Stimulated activated CD4-positive, alpha-beta T cell treated with anti-CD3 and anti-CD28 coated beads, Interleukin-12 subunit alpha, Interleukin-12 subunit beta, amount 100 ng/mL, for 24 hours (primary cell): ENCODE measurements around the gene TMEM39A.
A peak's percentile ranks its signal among the peaks of the same experiment; 100 is the strongest.

Source experiments
- DNase-seq, 2 experiments: peaks; one replicate each; pipeline ENCODE4 v3.0.0-alpha.2; 2020; ENCODE audit warnings: low read depth in 2 of 2

The TMEM39A gene, protein sequence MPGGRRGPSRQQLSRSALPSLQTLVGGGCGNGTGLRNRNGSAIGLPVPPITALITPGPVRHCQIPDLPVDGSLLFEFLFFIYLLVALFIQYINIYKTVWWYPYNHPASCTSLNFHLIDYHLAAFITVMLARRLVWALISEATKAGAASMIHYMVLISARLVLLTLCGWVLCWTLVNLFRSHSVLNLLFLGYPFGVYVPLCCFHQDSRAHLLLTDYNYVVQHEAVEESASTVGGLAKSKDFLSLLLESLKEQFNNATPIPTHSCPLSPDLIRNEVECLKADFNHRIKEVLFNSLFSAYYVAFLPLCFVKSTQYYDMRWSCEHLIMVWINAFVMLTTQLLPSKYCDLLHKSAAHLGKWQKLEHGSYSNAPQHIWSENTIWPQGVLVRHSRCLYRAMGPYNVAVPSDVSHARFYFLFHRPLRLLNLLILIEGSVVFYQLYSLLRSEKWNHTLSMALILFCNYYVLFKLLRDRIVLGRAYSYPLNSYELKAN

DNA sequence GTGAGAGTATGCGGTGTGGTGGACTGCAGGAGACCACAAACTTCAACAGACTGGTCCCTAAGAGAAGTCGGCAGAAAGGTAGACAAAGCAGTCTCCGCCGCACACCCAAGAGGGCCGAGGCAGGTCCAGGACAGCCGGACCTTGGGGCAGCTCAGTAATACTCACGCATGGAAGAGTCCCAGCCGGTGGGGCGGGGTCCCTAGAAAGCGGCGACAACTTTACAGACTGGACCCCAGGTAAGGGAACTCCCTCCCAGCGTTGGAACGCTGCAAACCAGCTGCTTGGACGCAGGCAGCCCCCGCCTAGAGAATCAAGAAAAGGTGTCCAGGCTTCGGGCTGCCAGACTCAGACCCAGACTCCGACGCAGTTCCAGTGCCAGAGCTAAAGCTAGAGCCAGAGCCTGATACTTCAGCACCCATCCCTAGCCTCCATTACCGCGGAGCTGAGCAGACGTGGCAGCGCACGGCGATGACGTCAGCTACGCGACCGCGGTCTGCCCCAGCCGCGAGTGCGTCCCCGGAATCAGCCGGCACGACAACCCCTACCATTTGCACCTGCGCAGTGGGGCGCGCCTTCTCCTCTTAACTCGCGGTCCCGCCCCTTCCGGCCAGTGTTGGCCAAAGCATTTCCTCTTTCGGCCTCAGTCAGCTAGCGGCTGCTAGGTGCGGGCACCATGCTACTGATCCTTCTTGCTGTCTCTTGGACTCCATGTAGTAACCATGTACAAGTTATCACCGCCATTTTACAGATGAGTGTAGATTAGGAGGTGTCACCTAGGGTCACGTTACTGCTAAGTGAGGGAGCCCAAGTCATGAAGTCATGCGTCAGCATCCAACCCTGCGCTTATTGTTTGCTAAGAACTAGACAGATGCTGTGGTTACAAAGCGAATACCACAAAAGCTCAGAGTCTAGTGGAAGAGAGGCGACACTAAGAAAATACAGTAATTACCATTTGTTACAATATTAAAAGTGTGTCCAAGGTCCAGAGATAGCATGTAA, at the start of gene TMEM39A:
Gene TMEM39A (minus strand): TSS at position 445 of the 999 bp plus-strand sequence. CDS start 1,541 bp downstream, outside the sequence.
- DNase-seq, result peak; percentile 98 to 99

DNA sequence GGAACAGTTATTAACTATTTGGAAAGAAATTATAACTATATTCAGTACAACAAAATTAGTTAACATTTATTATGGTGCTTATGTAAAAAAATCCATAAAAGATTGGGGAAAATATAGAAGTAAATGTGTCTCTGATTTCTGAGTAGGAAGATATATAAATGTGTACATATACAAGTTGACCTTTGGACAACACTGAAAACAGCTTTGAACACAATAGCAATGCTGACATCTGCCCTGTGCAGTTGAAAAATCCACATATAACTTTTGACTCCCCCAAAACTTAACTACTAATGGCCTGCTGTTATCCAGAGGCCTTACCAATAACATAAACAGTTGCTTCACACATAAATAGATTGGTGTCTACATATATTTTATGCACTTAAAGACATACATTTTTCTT, 47.3 kb upstream of the TMEM39A start:
- no peak for DNase-seq

DNA sequence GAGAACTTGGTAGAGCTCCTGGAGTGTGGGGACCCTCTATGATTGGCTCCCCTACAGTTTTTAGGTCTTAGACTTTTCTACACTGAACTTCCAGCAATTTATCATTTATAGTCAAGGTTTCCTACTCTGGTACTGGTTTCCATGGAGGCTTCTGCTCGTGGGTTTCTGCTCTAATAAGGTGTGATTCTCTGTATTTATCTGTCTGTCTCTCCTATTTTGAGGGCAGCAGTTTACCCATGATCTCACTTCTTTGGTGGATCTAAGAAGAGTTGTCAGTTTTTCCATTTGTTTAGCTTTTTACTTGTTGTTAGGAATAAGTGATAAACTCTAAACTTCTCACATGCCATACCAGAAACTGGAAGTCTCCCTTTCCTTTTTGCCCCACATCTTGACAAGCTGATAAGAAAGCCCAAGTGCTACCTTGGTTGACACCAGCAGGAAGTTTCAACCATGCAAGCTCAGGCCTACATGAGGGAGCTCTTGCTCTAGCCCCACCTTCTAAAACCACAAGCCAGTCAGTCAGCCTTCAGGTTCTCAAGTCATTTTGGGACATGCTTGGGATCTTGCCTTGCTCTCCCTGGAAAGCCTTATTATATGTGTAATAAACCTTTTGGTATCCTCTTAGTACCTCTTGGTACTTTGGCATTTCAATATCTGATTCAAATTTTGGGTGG, 44.9 kb upstream of the TMEM39A start:
- DNase-seq, result no peak

DNA sequence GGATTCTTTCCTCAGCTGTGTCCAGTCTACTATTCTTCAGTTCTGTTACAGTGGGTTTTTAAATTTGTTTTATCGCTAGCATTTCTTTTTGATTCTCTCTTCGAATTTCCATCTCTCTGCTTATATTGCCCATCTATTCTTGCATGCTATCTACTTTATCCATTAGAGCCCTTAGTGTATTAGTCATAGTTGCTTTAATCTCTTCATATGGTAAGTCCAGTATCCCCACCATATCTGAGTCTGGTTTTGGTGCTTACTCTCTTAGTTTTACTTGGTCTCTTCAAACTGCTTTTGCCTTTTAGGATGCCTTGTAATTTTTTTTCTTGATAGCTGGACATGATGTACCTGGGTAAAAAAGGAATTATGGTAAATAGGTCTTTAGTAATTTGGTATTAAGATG, 44.0 kb upstream of the TMEM39A start:
- DNase-seq, result no peak

DNA sequence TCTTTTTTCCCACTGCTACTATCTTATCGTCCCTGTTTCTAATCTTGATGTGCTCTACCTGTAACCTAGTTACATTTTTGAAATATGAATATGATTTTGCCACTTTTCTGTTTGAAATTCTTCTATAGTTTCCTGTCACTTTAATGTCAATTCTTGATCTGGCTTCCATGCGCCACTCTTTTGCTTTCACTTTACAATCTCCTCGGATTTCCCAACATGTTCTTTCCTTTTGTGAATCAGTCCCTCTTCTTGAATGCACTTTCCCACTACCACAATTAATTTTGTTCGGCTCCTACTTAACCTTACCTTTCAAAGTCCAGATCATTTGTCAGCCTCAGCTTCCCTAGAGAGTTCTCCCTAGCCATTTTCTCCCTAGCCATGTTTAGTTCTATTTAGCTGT, 43.2 kb upstream of the TMEM39A start:
- DNase-seq, result no peak

DNA sequence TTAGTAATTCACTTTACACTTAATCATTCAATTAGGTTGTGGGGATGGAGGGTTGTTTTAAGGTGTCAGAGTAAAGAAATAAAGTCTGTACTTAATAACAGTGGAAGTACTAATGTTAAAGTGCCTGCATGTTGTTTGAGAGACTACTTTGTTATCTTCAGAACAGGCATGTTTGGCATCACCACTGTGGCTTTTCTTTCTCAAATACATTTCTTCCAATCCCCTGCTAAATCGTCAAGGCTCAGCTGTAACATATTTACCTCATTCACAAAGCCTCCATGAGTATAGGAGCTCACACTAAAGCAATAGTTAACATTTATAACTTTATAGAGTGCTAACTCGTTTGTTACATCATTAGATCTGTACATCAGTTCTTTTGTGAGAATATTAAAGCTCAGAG, 37.5 kb upstream of the TMEM39A start:
- DNase-seq, result no peak

DNA sequence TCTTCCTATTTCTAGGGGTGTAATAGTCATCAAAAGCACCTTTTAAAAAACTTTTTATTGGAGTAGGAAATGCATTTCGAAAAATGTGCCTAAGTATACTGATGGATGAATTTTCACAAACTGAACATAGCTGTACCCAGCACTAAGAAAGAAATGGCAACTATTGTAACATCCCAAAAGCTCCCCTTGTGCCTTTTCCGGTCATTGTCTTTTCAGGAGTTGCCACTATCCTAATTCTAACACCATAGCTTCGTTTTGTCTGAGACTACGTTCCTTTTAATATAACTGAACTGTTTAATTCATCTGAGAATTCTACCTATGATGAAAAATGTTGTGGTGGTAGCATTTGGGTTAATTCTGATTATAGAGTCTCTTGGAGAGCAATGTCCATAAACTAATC, 36.9 kb upstream of the TMEM39A start:
- no peak for DNase-seq

DNA sequence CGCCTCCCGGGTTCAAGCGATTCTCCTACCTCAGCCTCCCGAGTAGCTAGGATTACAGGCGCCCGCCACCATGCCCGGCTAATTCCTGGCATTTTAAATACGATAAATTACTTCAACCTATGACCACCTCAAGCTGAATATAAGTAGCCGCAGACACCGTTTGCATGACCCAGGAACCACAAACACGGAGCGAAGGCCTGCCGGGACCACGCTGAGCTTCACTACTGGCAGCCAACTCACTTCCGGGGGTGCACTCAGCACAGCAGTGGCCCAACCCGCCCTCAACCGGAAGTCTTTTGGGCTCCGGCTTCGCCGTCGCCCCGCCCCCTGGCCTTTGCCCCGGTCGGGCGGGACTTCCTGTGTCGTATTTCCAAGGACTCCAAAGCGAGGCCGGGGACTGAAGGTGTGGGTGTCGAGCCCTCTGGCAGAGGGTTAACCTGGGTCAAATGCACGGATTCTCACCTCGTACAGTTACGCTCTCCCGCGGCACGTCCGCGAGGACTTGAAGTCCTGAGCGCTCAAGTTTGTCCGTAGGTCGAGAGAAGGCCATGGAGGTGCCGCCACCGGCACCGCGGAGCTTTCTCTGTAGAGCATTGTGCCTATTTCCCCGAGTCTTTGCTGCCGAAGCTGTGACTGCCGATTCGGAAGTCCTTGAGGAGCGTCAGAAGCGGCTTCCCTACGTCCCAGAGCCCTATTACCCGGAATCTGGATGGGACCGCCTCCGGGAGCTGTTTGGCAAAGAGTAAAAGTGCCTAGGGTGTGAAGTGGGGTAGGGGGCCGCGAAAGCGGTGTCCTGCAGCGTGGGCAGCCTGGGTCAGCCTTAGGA, 35.0 kb upstream of the TMEM39A start, which contains the start of gene TIMMDC1:
Gene TIMMDC1 (plus strand): TSS at position 362 of the 826 bp plus-strand sequence. CDS start 187 bp downstream, at position 549.
- peak; percentile 95 to 97 for DNase-seq

DNA sequence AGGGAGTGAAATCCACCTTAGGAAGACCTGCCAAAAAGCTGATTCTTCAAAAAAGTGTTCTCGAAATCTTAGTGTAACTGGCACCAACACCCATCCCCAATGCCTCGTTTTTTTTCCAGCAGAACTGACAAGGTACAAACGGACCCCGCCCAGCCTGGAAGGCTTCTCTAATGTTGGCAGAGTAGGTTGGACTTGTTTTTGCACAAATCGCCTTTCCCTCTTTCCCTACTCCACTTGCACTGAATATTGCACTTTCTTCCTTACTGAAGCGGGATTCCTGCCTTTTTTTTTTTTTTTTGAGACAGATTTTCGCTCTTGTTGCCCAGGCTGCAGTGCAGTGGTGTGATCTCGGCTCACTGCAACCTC, 34.4 kb upstream of the TMEM39A start:
- no peak for DNase-seq

DNA sequence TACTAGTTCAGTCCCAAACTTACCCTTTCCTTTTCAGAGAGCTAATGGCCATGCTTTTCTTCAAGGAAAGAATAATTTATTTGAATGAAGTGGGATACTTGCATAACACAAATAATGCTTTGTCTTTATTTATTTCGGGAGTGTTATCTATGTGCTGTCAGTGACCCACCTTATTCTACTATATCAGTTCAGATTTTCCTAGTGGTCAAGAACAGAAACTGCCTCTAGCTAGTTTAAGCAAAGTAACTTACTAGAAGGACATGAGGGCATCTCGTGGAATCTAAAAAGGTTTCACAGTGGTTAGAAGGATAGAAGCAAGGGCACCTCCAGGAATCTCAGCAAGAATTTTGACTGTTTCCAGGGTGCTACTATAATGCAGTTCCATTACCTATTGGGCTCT, 31.2 kb upstream of the TMEM39A start:
- DNase-seq, result no peak

DNA sequence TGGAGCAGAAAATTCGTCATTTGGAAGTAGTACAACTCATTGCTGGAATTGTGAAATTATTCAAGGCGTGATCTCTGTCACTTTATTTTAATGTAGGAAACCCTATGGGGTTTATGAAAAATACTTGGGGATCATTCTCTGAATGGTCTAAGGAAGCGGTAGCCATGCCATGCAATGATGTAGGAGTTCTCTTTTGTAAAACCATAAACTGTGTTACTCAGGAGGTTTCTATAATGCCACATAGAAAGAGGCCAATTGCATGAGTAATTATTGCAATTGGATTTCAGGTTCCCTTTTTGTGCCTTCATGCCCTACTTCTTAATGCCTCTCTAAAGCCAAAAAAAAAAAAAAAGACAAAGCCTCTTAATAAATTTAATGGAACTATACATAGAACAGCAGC, 29.4 kb upstream of the TMEM39A start:
- no peak for DNase-seq

DNA sequence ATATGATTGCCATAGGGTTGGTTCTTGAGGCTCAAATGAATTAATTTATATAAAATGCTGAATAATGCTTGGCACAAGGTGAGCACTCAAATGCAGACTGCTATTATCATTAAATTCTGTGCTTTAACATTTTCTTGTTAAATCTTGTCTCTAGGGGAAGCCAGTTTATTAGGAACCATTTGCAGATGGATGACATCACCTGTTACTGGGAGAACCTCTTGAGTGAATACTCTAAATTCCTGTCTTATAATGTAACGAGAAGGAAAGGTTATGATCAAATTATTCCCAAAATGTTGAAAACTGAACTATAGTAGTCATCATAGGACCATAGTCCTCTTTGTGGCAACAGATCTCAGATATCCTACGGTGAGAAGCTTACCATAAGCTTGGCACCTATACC, 28.7 kb upstream of the TMEM39A start:
- DNase-seq, result no peak

DNA sequence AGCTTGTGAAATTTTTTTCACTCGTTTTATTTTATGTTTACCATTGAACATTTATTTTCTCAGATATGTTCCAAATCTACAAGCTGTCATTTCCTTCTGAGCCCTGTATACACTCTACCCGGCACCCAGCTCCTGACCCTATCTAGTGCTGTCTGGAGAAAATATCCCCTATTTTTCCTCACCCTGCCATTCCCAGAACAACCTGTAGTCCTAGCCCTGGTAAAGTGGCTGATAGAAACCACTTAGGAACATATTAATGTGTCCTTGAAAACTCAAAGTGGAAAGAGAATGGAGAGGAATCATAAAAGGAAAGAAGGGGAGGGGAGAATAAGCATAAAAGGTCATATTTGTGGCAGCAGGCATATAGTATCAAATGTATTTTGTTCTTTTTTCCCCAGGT, 26.7 kb upstream of the TMEM39A start:
- DNase-seq, result no peak

DNA sequence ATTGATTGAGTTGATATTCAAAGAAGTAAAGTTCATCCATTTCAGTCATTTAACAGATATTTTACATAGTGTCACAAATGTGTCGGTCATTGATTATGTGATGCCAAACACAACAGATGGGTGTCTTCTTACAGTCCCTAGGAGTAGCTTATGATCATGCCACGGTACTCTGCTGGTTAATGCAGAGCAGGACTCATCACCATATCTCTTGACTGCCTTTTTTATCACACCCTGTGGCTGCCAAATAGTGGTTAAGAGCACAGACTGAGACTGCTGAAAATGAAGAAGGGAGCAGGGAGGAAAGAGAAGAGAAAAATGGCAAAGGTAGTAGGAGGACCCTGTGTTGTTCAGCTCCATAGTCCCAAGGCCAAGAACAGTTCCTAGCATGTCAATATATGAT, 22.1 kb upstream of the TMEM39A start:
- no peak for DNase-seq

DNA sequence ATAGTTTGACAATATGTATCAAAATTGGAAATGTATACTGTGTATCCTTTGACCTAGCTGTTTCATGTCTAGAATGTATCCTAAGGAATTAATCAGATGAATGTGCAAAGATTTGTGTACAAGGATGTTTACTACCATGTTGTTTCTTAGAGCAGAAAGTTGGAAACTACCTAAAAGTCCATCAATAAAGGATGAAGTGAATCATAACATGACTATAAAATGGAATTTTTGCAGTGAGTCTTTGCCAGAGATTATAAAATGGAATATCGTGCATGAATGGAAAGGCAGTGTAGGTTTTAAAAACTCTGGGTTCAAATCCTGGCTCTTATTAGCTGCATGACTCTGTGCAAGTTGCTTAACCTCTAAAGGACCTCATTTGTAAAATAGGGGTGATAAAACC, 19.7 kb upstream of the TMEM39A start:
- no peak for DNase-seq

DNA sequence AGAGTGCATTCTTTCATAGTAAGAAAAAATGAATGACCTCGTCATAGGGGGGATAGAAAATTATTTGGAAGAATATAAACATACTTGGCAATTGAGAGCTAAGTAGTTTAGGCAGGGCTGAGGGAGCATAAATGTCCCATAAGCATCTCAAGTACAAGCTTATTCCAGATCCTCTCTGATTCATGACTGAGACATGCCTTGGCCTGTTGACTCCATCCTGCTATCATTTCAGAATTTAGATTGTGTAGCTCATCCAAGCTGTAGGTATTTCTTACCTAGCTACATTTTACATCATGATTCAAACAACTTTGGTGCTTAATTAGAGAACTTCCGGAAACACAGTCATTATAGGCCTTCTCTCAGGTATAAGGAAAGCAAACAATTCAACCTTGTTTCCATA, 17.7 kb upstream of the TMEM39A start:
- no peak for DNase-seq

DNA sequence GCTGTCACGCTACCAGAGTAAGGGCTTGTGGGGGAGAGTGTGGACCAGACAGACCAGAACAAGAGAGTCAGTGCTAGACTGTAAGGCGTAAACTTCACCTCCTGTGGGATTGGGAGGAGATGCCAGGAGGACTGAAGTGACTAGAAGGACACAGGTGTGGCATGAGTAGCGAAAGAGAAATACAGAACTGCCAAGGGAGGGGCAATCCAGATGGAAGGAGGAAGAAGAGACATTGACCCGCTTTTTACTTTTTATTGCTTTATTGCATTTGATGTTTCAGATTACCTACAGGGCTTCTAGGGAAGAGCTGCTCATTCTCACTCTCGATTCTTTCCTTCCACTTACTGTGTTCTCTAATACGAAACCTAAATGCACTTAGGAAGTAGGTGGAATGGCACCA, 7.5 kb upstream of the TMEM39A start:
- DNase-seq, result no peak

DNA sequence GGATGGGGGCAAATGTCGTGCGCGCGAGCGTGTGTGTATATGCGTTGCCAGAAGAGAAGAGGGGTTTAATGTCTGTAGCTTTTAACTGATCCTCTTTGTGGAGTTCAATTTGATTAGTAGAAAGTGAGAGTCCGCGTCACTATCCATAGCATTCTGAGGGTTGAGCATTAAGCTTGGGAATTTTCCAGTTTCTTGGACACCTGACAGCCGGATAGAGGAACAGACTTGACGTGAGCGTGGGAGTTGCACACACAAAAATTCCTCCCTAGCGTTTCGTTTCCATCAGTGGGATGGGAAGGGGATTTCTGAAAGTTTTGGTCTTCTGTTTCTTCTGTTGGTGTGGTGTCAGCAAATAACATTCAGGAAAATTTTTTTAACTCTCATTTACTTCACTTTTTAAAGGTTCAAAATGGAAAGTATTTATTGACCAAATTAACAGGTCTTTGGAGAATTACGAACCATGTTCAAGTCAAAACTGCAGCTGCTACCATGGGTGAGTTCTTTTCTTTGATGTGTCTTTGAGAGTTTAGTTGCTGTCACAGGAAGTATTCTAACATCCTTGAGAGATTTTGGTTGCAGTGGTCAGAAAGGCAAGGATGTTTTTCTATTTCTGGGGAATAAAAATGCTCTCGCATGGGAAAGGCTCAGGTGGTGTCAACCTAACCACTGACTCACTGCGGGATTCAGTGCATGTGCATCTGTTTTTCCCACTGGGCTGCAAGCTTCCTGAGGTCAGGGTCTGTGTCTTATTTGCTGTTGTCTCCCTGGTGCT, 6.2 kb upstream of the TMEM39A start:
- DNase-seq, result no peak

DNA sequence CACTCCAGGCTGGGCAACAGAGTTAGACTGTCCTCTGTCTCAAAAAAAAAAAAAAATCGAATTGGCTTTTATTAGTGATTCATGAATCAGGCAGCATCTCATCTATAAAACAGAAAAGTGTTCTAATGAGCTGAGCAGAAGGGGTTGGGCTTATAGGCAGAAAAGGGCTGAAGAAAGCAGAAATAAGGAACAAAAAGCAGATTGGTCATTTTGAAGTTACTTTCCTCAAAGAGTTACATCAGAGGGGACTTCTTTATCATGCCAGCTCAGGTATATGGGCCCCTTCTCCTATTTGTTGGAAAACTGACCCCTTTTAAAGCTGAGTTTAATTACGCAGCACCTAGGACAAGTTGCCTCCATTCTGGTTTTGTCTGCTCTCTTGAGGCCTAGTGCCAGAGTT, 4.6 kb upstream of the TMEM39A start:
- no peak for DNase-seq

DNA sequence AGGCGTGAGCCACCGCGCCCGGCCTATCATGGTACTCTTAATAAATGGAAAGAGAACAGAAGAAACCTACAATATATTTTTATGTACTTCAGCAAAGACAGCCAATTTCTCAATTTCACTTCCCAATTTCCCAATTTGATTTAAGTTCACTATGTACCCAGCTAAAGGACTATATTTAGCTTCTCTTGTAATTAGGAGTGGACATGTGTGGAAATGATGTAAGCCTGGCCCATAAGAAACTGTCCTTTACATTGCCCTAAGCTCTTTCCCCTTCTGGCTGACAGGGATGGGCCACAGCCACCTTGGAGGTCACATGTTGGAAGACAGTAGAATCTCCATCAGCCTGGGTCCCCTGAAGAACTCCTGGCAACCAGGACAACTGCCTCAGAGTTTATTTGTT, 6.2 kb downstream of the TMEM39A start:
- DNase-seq, result no peak
